ENCODE data around the gene MYH7B.

GRCh38 chr20:34987288-34988190 lies 31.9 kb downstream of the MYH7B start:
- TF ChIP-seq CTCF (IDR thresholded peaks at IDR 0.05; ENCODE audit: extremely low read depth in 1 of 2, insufficient read depth in 1 of 2, low read depth in 1 of 2, low read length in 2 of 2) (no peak), EZH2 (IDR thresholded peaks at IDR 0.05; ENCODE audit: borderline replicate concordance, low read depth, low read length, severe bottlenecking) (no peak), JUN (IDR thresholded peaks at IDR 0.05; ENCODE audit: borderline replicate concordance, insufficient read depth, insufficient read length, low read depth) (no peak), POLR2AphosphoS5 (IDR thresholded peaks at IDR 0.05; ENCODE audit: insufficient read depth, low read depth, low read length) (no peak), POLR2A (IDR thresholded peaks at IDR 0.05; ENCODE audit: low read depth, low read length) (no peak), GATA2 (IDR thresholded peaks at IDR 0.05; ENCODE audit: insufficient read depth, insufficient read length, low read depth, low read length) (no peak), MYC (IDR thresholded peaks at IDR 0.05; ENCODE audit: low read depth, low read length) (no peak)
